Measurements from ENCODE around the gene SNX30.

GRCh38 chr9:112765281-112765680, 14.7 kb downstream of the SNX30 start:
- TF ChIP-seq, protein P1, sequence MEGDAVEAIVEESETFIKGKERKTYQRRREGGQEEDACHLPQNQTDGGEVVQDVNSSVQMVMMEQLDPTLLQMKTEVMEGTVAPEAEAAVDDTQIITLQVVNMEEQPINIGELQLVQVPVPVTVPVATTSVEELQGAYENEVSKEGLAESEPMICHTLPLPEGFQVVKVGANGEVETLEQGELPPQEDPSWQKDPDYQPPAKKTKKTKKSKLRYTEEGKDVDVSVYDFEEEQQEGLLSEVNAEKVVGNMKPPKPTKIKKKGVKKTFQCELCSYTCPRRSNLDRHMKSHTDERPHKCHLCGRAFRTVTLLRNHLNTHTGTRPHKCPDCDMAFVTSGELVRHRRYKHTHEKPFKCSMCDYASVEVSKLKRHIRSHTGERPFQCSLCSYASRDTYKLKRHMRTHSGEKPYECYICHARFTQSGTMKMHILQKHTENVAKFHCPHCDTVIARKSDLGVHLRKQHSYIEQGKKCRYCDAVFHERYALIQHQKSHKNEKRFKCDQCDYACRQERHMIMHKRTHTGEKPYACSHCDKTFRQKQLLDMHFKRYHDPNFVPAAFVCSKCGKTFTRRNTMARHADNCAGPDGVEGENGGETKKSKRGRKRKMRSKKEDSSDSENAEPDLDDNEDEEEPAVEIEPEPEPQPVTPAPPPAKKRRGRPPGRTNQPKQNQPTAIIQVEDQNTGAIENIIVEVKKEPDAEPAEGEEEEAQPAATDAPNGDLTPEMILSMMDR (IDR thresholded peaks at IDR 0.05) = no peak
- TF ChIP-seq EZH2phosphoT487 (IDR thresholded peaks at IDR 0.05; ENCODE audit: borderline replicate concordance, low read depth) (no peak), POLR2AphosphoS5 (IDR thresholded peaks at IDR 0.05; ENCODE audit: low read depth, low read length) (no peak), RCOR1 (IDR thresholded peaks at IDR 0.05; ENCODE audit: low read length) (no peak), USF1 (IDR thresholded peaks at IDR 0.05; ENCODE audit: borderline replicate concordance, low read depth) (no peak), EP300 (IDR thresholded peaks at IDR 0.05; ENCODE audit: borderline replicate concordance in 1 of 2, low read depth in 1 of 2, low read length in 1 of 2) (no peak), FOXJ3 (CRISPR knock-in tag; IDR thresholded peaks at IDR 0.05) (no peak)

All from SK-N-SH (cell line).